Measurements from ENCODE around the gene ROBO1.

Gene ROBO1

DNA sequence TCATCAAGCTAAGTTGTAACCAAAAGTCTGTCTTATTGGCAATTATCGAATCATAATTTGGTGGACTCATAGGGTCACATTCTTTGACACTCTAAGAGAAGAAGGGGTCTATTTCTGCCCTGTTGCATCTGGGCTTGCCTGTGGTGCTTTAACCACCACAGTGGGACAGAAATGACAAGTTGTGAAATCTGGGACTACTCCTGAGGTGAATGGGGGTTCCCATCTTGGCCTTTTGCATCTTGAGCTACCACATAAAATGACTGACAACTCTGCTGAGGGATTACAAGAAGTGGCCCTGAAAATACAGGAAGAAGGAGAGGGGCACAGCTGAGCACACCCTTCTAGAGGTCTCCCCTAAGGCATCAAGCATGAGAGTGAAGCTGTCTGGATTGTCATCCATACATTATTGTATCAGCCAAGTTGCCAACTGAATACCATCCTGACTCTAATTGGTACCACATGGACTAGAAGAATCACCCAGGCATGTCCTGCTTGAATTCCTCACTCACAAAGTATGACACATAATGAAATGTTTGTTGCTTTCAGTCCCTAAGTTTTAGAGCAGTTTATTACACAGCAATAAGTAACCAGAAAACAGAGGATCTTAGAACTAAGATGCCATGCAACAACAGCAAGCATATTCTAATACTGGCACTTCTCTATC lies 306.5 kb downstream of the ROBO1 start:
- H3K4me2 ChIP-seq (ENCODE audit: low read depth, low read length) = no peak overlapping the region
- no peak overlapping the region for H3K27ac ChIP-seq (ENCODE audit: low read length)
- no peaks in the 10 kb centered on the region for H3K4me1 ChIP-seq (ENCODE audit: low read length)
- H3K4me3 ChIP-seq (ENCODE audit: low read length) = no peak overlapping the region
- no peak for DNase-seq
- H3K27me3 ChIP-seq (replicated peaks; ENCODE audit: insufficient read depth, low read length) = no peaks in the 10 kb centered on the region
- no peaks in the 10 kb centered on the region for H3F3A ChIP-seq (ENCODE audit: insufficient read depth, low read length)
- no peaks in the 10 kb centered on the region for H3K9me3 ChIP-seq (replicated peaks; ENCODE audit: insufficient read depth, low read length)
- no peaks in the 10 kb centered on the region for H3K9me2 ChIP-seq (replicated peaks; ENCODE audit: insufficient read depth, low read length)
- TF ChIP-seq, protein P1, sequence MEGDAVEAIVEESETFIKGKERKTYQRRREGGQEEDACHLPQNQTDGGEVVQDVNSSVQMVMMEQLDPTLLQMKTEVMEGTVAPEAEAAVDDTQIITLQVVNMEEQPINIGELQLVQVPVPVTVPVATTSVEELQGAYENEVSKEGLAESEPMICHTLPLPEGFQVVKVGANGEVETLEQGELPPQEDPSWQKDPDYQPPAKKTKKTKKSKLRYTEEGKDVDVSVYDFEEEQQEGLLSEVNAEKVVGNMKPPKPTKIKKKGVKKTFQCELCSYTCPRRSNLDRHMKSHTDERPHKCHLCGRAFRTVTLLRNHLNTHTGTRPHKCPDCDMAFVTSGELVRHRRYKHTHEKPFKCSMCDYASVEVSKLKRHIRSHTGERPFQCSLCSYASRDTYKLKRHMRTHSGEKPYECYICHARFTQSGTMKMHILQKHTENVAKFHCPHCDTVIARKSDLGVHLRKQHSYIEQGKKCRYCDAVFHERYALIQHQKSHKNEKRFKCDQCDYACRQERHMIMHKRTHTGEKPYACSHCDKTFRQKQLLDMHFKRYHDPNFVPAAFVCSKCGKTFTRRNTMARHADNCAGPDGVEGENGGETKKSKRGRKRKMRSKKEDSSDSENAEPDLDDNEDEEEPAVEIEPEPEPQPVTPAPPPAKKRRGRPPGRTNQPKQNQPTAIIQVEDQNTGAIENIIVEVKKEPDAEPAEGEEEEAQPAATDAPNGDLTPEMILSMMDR (IDR thresholded peaks at IDR 0.05; ENCODE audit: low read length) = no peak
- TF ChIP-seq EZH2phosphoT487 (IDR thresholded peaks at IDR 0.05; ENCODE audit: low read length) (no peak), EZH2 (optimal IDR thresholded peaks at IDR 0.05; ENCODE audit: low read depth, low read length) (no peak)
- no peaks in the 10 kb centered on the region for H3K79me2 ChIP-seq (ENCODE audit: low read length)
- H4K20me1 ChIP-seq (ENCODE audit: insufficient read depth, low read length) = no peaks in the 10 kb centered on the region
- H3K36me3 ChIP-seq (replicated peaks; ENCODE audit: insufficient read depth, low read length) = no peaks in the 10 kb centered on the region
- no peak overlapping the region for H2AFZ ChIP-seq (ENCODE audit: low read length)
- no peak overlapping the region for H3K9ac ChIP-seq (ENCODE audit: low read length)

DNA sequence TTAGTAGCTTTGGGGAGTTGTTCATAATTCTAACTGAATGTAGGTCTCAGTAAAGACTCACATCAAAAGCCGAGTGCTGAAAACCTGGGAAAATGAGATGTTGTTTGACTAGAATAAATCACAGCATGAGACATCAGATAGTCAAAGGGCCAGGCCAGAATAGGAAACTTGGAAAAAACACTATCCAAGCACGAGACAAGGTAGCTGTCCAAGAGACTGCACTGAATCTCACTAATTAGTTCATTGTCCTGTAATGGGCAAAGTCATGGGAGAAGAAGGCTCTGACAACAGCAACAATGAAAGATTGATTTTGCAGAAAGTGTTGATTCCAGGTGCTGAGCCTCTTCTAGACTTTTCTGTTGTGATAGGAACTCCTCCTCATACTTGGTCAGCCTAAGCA lies 314.2 kb downstream of the ROBO1 start:
- DNase-seq = no peak
- Histone ChIP-seq H3K79me2 (ENCODE audit: low read length) (no peaks in the 10 kb centered on the region), H3K27ac (ENCODE audit: low read length) (no peak overlapping the region), H3K9me3 (replicated peaks; ENCODE audit: insufficient read depth, low read length) (no peaks in the 10 kb centered on the region), H4K20me1 (ENCODE audit: insufficient read depth, low read length) (no peaks in the 10 kb centered on the region), H3K4me2 (ENCODE audit: low read depth, low read length) (no peak overlapping the region), H3K9ac (ENCODE audit: low read length) (no peak overlapping the region), H3K4me1 (ENCODE audit: low read length) (no peaks in the 10 kb centered on the region), H3K27me3 (replicated peaks; ENCODE audit: insufficient read depth, low read length) (no peaks in the 10 kb centered on the region), H3K36me3 (replicated peaks; ENCODE audit: insufficient read depth, low read length) (no peaks in the 10 kb centered on the region), H3F3A (ENCODE audit: insufficient read depth, low read length) (no peaks in the 10 kb centered on the region), H3K9me2 (replicated peaks; ENCODE audit: insufficient read depth, low read length) (no peaks in the 10 kb centered on the region), H3K4me3 (ENCODE audit: low read length) (no peak overlapping the region), H2AFZ (ENCODE audit: low read length) (no peak overlapping the region)
- TF ChIP-seq, protein P1 (IDR thresholded peaks at IDR 0.05; ENCODE audit: low read length) = no peak
- TF ChIP-seq EZH2 (optimal IDR thresholded peaks at IDR 0.05; ENCODE audit: low read depth, low read length) = no peak
- TF ChIP-seq EZH2phosphoT487 (IDR thresholded peaks at IDR 0.05; ENCODE audit: low read length) = no peak

DNA sequence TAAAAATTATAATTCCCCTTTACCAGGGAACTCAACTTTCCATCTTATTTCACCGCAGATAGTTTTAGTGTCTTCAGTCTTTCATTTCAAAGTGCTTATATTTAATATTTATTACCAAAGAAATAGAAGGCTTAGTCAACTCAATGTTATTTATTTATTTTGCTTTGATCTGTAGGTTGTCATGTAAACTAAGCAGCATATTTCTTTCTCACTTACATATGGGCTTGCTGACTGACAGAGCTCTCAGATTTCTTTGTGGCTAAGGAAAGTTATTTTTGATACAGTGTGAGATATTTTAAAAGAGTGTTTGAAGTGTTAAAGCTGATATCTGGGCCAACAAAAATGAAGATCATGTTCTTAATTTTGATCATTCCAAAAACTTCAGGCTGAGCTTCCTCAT lies 331.4 kb downstream of the ROBO1 start:
- Histone ChIP-seq H3K4me3 (ENCODE audit: low read length) (no peak overlapping the region), H3K27ac (ENCODE audit: low read length) (no peak overlapping the region), H4K20me1 (ENCODE audit: insufficient read depth, low read length) (no peaks in the 10 kb centered on the region), H3K27me3 (replicated peaks; ENCODE audit: insufficient read depth, low read length) (no peaks in the 10 kb centered on the region), H3K79me2 (ENCODE audit: low read length) (no peaks in the 10 kb centered on the region), H3K4me2 (ENCODE audit: low read depth, low read length) (no peak overlapping the region), H3K36me3 (replicated peaks; ENCODE audit: insufficient read depth, low read length) (no peaks in the 10 kb centered on the region), H3K9me2 (replicated peaks; ENCODE audit: insufficient read depth, low read length) (no peaks in the 10 kb centered on the region), H2AFZ (ENCODE audit: low read length) (no peak overlapping the region), H3F3A (ENCODE audit: insufficient read depth, low read length) (no peaks in the 10 kb centered on the region), H3K9ac (ENCODE audit: low read length) (no peak overlapping the region), H3K9me3 (replicated peaks; ENCODE audit: insufficient read depth, low read length) (no peaks in the 10 kb centered on the region), H3K4me1 (ENCODE audit: low read length) (no peaks in the 10 kb centered on the region)
- no peak for DNase-seq
- TF ChIP-seq EZH2 (optimal IDR thresholded peaks at IDR 0.05; ENCODE audit: low read depth, low read length) = no peak

DNA sequence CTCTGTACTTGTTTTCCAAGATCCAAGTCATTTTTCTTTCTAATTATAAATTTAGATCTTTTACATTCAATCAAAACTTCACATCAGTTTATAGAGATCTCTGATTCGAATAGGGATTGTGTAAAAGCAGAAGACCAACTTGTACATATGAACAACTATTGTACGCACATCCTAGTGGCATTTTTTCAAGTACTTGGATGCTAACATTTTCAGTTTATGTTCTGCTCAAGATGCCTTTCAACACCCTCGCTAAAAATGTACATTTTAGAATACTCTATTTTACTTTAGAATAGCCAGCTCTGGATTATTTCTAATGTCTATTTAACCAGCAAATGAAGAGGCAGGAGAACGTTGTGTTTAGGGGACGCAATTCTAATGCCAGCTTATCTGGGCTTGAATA lies 340.7 kb downstream of the ROBO1 start:
- Histone ChIP-seq H3K4me1 (ENCODE audit: low read length) (no peaks in the 10 kb centered on the region), H3K4me2 (ENCODE audit: low read depth, low read length) (no peak overlapping the region), H3K27ac (ENCODE audit: low read length) (no peak overlapping the region), H3F3A (ENCODE audit: insufficient read depth, low read length) (no peaks in the 10 kb centered on the region), H2AFZ (ENCODE audit: low read length) (no peak overlapping the region), H3K9me3 (replicated peaks; ENCODE audit: insufficient read depth, low read length) (no peaks in the 10 kb centered on the region), H3K9ac (ENCODE audit: low read length) (no peak overlapping the region), H3K36me3 (replicated peaks; ENCODE audit: insufficient read depth, low read length) (no peaks in the 10 kb centered on the region), H3K79me2 (ENCODE audit: low read length) (no peaks in the 10 kb centered on the region), H3K4me3 (ENCODE audit: low read length) (no peak overlapping the region), H4K20me1 (ENCODE audit: insufficient read depth, low read length) (no peaks in the 10 kb centered on the region), H3K27me3 (replicated peaks; ENCODE audit: insufficient read depth, low read length) (no peaks in the 10 kb centered on the region), H3K9me2 (replicated peaks; ENCODE audit: insufficient read depth, low read length) (no peaks in the 10 kb centered on the region)
- TF ChIP-seq, protein P1 (IDR thresholded peaks at IDR 0.05; ENCODE audit: low read length) = no peak
- TF ChIP-seq EZH2 (optimal IDR thresholded peaks at IDR 0.05; ENCODE audit: low read depth, low read length) (no peak), EZH2phosphoT487 (IDR thresholded peaks at IDR 0.05; ENCODE audit: low read length) (no peak)
- no peak for DNase-seq

All from MM.1S (cell line).